GM18951 (cell line): Measurements from ENCODE around the gene GRXCR2.

Experiments used
- POLR2A ChIP-seq: IDR thresholded peaks from 4 replicates; pipeline ENCODE4 v1.6.1; 2011; ENCODE audit warnings: mild to moderate bottlenecking; ENCODE audit not compliant: insufficient read length, insufficient read depth; ENCODE audit errors: extremely low read depth
- in situ Hi-C: fragments of 300-500 bp; cut with MboI; formaldehyde crosslinking; loops from one replicate; pipeline ENCODE4 v1.12.0; 2022; ENCODE audit warnings: low sequenced_read_pairs, mixed read lengths, inconsistent platforms; ENCODE audit not compliant: unreplicated experiment

GRXCR2 gene

GRCh38 chr5:145856285-145856818, 16.5 kb downstream of the GRXCR2 start:
- in situ Hi-C loops = no loop called here
- TF ChIP-seq POLR2A = no peak

GRCh38 chr5:145855763-145856267, 17.0 kb downstream of the GRXCR2 start:
- TF ChIP-seq POLR2A = no peak
- in situ Hi-C loops = no loop called here

- in situ Hi-C loops = no loop called here
- no peak for TF ChIP-seq POLR2A
Observed at GRCh38 chr5:145854651-145855258, 18.1 kb downstream of the GRXCR2 start.

- in situ Hi-C loops = no loop called here
- no peak for TF ChIP-seq POLR2A
Observed at GRCh38 chr5:145853781-145854376, 18.9 kb downstream of the GRXCR2 start.

DNA sequence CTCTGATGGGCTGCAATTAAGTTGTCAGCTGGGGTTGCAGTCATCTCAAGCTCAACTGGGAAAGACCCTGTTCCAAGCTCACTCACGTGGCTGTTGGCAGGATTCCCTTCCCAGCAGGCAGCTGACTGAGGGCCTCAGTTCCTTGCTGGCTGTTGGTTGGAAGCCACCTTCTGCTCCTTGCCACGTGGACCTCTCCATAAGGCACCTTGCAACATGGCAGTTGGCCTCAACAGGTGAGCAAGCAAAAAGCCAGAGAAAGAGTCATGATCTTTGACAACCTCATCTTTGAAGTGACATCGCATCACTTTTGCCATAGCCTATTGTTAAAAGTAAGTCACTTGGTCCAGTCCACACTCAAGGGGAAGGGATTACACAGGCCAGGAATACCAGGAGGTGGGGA, 19.8 kb downstream of the GRXCR2 start:
- in situ Hi-C loops = no loop called here
- TF ChIP-seq POLR2A = no peak

GRCh38 chr5:145848854-145849253, 24.0 kb downstream of the GRXCR2 start:
- in situ Hi-C loops = loop anchor here (25.0 kb wide), 1 partner anchor 1637 kb away; no protein-coding TSS in a partner anchor
- TF ChIP-seq POLR2A = no peak

GRCh38 chr5:145847499-145848497, 25.0 kb downstream of the GRXCR2 start:
- TF ChIP-seq POLR2A = no peak

DNA sequence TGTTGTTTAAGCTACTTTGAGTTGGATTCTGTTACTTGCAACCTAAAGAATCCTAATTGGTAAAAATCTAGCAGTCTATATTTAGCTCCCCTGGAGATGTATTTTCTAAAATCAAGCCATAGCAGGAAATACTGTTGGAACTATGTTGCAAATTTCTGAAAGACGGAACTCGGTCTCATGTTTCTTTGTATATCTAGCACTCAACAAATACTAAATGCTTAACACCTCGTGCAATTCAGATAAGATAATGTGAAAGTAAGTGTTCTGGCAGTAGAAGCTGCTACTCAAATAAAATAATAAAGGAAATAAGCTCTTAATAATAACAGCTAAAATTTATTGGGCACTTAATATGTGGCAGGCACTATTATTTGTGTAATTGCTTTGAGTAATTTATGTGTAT, 26.7 kb downstream of the GRXCR2 start:
- in situ Hi-C loops = loop anchor here (25.0 kb wide), 1 partner anchor 1634 kb away; no protein-coding TSS in a partner anchor

More at GRCh38 chr5:145847499-145848497, 25.0 kb downstream of the GRXCR2 start:
- in situ Hi-C loops = loop anchor here (25.0 kb wide), 1 partner anchor 1635 kb away; no protein-coding TSS in a partner anchor

DNA sequence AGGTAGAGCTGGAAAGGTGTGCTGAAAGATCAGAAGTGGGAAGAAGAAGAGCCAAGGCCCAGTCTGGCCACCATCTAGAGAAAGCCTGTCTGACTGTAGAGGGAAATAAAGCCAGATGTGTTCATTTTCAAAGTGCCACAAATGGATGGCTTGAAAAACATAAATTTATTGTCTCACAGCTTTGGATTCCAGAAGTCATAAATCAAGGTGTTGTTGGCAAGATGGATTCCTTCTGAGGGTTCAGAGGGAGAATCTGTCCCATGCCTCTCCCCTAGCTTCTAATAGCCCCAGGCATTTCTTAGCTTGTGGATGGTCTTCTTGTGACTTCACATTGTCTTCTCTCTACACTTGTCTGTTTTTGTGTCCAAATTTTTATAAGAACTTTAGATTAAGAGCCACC, 31.5 kb downstream of the GRXCR2 start:
- in situ Hi-C loops = loop anchor here (25.0 kb wide), 1 partner anchor 1629 kb away; no protein-coding TSS in a partner anchor
- TF ChIP-seq POLR2A = no peak

More for the DNA sequence above, 26.7 kb downstream of the GRXCR2 start:
- TF ChIP-seq POLR2A = no peak

DNA sequence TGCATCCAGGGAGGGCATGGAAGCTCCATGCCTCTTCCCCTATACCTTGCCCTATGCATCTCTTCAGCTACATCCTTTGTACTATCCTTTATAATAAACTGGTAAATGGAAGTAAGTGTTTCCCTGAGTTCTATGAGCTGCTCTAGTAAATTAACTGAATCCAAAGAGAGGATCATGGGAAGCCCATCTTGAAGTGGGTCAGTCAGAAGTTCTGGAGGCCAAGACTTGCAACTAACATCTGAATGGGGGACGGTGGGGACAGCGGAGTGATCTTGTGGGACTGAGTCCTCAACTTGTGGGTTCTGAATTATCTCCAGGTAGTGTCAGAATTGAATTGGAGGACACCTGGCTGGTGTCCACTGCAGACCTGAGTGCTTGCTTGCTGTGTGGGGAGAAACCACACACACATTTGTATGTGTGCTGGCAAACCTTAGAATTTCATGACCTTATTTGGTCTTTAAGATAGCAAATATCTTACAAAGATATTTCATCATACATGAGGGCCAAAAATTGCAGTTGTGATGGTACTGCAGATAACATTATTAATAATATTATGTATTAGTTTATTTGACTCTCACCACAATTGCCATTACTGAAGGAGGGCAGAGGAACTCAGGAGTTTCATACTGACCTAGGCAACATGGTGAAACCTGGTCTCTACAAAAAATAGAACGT, 32.2 kb downstream of the GRXCR2 start:
- no peak for TF ChIP-seq POLR2A
- in situ Hi-C loops = loop anchor here (25.0 kb wide), 1 partner anchor 1628 kb away; no protein-coding TSS in a partner anchor

- no peak for TF ChIP-seq POLR2A
- in situ Hi-C loops = loop anchor here (25.0 kb wide), 1 partner anchor 1626 kb away; no protein-coding TSS in a partner anchor
Observed at GRCh38 chr5:145838276-145838675, 34.5 kb downstream of the GRXCR2 start.

DNA sequence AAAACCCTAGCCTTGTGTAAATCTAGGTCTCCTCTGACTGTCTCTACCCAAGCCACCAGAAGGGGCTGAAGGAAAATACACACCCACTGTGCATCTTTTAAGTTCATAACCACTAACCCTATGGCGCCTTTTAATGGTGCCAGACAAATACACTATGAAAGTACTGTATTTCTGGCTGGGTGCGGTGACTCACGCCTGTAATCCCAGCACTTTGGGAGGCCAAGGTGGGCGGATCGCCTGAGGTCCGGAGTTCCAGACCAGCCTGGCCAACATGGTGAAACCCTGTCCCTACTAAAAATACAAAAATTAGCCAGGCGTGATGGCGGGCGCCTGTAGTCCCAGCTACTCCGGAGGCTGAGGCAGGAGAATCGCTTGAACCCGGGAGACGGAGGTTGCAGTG, 36.6 kb downstream of the GRXCR2 start:
- in situ Hi-C loops = loop anchor here (25.0 kb wide), 1 partner anchor 1624 kb away; no protein-coding TSS in a partner anchor
